GM12801 (cell line): ENCODE data around the gene FOXK1.

ENCODE experiments used
- TF ChIP-seq, protein P1 (sequence below): IDR thresholded peaks from one replicate; pipeline ENCODE4 v1.5.1; 2011; ENCODE audit warnings: control low read depth; ENCODE audit not compliant: insufficient read length; ENCODE audit errors: extremely low read depth

Gene FOXK1

DNA sequence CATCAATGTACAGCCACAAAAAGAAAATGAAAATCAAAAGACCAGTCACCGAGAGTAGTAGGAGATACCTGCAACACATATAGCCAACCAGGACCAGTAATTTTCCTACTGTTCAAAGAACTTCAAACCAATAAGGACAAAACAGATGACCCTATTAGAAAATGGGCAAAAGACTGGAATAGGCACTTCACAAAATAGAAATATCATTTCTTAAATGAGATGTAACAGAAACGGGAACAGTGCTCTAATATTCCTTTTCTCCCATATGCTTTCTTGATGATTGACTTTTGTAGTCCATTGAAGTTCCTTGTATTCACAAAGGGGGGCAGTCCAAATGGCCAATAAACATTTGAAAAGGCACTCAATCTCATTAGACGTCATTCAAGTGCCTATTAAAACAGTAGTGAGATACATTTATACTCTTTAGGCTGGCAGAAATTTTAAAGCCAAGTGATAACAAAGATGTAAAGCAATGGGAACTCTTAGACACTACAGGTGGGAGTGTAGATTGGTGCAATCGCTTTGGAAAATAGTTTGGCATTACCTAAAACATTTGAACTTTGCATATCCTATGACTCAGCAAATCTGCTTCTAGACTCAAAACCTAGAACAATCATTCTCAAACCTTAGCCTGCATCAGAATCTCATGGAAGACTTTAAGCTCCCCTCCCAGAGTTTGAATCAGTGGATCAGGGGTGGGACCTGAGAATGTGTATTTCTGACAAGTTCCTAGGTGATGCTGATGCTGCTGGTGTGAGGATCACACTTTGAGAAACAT, 24.3 kb upstream of the FOXK1 start:
- TF ChIP-seq, protein P1, sequence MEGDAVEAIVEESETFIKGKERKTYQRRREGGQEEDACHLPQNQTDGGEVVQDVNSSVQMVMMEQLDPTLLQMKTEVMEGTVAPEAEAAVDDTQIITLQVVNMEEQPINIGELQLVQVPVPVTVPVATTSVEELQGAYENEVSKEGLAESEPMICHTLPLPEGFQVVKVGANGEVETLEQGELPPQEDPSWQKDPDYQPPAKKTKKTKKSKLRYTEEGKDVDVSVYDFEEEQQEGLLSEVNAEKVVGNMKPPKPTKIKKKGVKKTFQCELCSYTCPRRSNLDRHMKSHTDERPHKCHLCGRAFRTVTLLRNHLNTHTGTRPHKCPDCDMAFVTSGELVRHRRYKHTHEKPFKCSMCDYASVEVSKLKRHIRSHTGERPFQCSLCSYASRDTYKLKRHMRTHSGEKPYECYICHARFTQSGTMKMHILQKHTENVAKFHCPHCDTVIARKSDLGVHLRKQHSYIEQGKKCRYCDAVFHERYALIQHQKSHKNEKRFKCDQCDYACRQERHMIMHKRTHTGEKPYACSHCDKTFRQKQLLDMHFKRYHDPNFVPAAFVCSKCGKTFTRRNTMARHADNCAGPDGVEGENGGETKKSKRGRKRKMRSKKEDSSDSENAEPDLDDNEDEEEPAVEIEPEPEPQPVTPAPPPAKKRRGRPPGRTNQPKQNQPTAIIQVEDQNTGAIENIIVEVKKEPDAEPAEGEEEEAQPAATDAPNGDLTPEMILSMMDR, result no peak

DNA sequence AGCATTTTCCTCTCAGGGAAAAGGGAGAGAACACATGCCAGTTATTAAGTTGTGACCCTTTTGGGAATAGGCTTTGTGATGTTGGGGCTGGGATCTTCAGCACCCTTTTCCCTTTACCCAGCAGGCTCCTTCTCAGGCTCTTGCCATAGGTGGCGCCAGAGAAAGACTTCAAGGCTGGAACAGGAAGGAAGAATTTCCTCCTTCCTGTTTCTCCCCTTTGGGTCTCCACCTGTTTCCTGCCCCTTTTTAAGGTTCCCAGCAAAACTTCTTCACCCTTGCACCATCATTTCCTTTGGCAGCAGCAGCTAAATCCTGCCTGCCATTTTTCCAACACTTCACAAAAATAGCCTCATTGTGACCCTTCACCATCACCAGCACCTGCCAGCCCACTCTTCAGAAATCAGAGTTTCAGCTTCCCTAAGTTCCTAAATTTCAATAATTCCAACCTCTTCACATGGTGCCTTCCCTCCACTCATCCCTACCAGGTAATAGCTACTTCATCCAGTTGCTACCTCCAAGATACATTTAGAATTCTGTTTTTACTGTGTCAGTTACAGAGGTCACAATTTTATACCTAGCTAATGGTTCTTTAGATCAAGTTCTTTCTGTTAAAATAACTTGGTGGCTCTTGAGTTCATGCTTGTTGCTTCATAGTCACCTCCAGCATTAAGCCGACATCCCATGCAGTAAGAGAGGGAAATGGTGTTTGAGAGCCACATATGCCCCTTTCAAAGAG, 22.4 kb upstream of the FOXK1 start:
- TF ChIP-seq, protein P1, result no peak

DNA sequence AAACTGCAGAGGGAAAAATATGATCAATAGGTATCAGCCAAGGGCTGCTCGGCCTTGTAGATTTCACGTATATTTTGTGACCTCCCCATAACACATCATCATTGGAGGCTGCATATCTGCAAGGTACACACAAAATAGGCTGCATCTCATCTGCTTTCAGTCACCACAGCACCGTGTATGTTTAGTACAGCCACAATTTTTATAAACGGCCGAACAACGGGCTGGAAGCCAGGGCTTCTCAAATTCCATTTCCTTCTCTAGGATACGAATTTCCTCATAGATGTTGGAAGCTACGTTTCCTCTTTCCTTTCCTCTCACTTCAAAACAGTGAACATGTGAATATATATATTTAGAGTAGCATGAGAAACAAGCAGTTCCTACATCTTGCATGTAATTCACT, 20.2 kb upstream of the FOXK1 start:
- TF ChIP-seq, protein P1, result no peak

DNA sequence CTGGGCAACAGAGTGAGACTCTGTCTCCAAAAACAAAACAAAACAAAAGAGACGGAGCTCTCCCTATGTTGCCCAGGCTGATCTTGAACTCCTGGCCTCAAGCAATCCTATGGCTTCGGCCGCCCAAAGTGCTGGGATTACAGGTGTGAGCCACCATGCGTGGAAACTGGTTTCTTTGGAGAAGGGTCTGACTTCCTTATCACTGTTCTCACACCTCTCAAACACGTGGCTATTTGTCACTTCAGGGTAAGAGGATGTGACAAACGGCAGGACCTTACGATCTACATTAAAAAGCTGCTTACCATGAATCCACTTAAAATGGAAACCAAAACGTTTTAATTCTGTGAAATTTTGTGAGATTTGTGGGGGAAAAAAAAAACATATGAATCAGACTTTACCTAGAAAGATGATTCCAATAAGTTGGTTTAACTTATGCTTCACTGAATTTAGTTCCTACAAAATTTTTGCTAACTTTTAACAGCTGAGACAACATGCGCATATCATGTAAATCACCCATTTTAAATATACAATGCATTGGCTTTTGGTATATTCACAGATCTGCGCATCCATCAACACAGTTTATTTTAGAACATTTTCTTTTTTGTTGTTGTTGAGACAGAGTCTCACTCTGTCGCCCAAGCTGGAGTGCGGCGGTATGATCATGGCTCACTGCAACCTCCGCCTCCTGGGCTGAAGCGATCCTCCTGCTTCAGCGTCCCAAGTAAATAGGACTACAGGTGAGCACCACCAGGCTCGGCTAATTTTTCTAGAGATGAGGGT, 18.7 kb upstream of the FOXK1 start:
- TF ChIP-seq, protein P1, result no peak

DNA sequence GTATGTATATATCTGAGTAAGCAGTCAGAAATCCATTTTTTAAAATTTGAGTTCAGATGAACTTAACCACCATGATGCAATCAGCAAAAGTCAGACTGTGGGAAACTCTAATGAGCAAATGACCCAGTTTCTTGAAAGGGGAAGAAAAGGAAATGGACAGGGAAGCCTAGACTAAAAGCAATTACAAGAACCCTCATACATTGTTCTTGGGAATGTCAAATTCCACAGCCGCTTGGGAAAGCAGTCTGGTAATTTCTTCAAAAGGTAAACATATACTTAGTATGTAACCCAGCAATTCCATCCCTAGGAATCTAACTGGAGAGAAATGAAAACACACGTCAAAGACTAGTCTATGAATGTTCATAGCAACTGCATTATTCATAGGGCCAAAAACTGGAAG, 16.4 kb upstream of the FOXK1 start:
- TF ChIP-seq, protein P1, result no peak

DNA sequence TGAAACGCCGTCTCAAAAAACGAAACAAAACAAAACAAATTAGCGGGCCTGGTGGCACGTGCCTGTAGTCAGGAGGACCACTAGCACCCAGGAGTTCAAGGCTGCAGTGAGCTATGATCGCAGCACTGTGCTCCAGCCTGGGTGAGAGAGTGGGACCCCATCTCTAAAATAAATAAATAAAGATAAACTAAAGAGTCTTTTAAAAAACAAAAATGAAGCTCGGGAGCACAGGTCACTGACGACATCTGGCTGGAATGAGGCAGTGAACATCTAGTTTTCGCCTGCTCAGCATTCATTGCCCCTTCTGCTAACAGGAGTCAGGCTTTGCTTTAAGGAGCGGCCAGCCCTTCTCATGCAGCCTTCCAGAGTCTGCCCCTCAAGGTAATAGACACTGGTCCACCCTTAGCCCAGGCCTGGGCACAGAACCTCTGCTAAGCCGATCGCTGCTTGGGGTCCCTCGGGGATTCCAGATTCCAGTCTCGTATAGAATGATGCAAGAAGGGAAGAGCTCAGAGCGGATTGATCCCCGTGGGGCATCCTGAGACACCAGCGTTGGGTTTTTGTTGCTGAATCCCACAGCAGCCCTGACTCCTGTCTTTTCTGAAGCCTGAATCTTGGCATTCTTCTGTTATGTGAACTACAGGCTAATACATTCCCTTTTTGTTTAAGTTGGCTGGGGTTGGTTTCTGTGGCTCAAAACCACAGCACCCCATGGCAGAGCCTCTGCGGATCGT, 14.2 kb upstream of the FOXK1 start:
- TF ChIP-seq, protein P1, result no peak

DNA sequence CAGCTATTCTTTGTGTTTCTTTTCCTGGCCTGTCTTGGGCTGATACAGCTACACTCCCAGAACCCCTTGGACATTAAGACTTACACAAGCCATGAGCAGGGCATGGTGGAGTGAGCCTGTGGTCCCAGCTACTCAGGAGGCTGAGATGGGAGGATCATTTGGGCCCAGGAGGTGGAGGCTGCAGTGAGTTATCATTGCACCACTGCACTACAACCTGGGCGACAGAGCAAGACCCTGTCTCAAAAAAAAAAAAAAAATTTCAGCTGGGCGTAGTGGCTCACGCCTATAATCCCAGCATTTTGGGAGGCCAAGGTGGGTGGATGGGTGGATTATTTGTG, 13.6 kb upstream of the FOXK1 start:
- TF ChIP-seq, protein P1, result no peak
